Measurements from ENCODE around the gene SLC9A4.

- TF ChIP-seq POLR2A (IDR thresholded peaks at IDR 0.05) (no peak), CTCF (IDR thresholded peaks at IDR 0.05) (no peak)
Observed at GRCh38 chr2:102522890-102523289, 49.9 kb downstream of the SLC9A4 start.
